Activated CD8-positive, alpha-beta memory T cell treated with anti-CD3 and anti-CD28 coated beads for 24 hours (primary cell): ENCODE results near the gene TMEM219.
"Not testable (repeated sequence)": the region's sequence is repeated elsewhere in the genome, so short reads cannot be mapped to it uniquely, and the experiment has no call there.

ENCODE experiments used
- DNase-seq: peaks from one replicate; pipeline ENCODE4 v3.0.0-alpha.2; 2020

The TMEM219 gene

DNA sequence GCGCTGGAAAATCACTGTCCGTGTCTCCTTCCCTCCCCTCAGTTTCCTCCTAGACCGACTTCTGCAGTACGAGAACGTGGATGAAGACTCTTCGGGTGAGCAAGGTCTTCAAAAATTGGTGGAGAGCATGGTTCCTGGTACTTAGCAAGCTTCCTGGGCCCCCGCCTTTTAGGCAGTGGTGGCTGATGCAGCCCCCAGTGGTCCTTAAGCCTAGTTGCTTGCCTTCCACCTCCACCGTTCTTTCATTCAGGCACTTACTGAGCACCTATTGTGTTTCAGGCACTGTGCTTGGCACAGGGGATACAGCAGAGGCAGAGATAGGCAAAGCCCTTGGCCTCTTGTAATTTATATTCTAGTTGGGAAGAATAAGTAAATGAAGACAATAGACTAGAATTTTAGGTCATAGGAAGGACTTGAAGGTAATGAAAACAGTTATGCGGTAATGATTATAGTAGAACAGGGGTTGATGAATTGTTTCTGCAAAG lies 34.9 kb downstream of the TMEM219 start:
- no peak for DNase-seq

DNA sequence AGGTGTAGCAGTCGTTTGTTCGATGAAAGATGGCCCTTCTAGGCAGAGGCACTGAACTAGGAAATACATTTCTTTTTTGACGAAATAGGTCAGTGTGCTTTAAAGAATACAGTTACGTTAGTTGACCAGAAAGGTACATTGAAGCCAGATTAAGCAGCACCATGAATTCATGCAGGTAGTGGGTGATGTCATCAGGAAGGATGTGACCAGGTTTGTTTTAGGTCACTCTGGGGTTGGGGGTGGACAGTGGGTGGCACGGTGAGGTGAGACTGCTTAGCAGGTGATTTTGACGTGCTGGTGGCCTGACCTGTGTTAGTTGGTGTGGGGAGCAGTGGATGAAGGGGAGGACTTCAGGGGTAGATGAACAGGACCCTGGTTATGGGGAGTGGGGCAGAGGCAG lies 37.7 kb downstream of the TMEM219 start:
- DNase-seq: no peak

DNA sequence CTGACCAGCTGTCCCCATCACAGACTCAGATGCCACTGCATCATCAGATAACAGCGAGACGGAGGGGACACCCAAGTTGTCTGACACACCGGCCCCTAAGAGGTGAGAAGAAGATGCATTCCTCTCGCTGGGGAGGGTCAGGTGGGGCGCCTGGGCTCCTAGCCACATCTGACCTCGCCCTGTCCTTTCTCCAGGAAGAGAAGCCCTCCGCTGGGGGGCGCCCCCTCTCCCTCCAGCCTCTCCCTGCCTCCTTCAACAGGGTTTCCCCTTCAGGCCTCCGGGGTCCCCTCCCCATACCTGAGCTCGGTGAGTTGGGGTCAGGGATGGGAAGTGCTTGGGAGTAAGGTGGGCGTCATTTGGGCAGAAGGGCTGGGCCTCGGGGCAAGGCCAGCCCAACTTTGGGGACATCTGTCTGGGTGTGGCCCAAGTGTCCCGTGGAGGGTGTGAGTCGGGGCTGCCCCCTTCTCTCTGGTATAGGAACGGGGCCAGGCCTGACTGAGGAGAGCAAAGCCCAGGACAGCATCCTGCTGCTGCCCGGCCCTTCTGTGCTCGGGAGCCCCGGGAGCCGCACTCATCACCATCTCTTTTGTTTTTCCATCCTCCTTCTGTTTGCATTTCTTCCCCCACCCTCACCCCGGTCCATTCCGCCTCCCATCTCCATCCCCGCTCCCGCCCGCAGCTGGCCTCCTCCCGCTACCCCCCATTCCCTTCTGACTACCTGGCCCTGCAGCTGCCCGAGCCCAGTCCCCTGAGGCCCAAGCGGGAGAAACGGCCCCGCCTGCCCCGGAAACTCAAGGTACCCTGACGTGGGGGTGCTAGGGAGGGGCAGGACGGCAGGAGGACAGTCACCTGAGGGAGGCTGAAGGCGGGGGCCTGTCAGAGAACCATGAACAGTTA lies 39.1 kb downstream of the TMEM219 start:
- DNase-seq: no peak

DNA sequence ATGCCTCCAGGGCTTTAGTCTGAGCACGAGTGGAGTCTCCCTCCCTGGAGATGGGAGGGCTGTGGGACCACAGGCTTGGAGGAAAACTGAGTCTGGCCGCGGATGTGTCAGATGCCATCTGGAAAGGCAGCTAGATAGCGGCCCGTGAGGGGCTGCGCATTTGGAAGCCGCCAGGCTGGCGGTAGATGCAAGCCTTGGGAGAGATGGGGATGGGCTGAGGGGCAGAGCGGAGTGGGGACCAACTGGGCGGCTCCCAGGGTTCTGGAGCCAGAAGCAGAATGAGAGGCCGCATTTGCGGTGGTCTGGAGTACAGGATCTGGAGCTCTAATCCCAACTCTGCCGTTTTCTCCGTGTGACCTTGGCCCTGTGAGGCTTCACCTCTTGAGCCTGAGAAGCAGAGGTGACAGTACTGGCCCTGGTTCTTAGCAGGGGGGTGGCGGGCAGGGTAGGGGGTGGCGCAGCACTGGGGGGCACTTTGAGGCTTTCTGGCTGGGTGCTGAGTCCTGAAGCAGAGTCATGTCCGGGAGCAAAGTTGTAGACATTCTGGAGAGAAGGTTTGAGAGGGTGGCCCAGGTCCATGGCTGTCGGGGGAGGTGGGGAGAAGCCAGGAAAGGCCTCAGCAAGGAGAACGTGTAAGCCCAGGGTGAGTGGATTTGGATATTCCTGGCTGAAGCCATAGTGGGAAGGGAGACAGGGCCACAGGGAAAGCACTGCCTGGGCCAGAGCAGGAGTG lies 40.9 kb downstream of the TMEM219 start:
- no peak for DNase-seq

DNA sequence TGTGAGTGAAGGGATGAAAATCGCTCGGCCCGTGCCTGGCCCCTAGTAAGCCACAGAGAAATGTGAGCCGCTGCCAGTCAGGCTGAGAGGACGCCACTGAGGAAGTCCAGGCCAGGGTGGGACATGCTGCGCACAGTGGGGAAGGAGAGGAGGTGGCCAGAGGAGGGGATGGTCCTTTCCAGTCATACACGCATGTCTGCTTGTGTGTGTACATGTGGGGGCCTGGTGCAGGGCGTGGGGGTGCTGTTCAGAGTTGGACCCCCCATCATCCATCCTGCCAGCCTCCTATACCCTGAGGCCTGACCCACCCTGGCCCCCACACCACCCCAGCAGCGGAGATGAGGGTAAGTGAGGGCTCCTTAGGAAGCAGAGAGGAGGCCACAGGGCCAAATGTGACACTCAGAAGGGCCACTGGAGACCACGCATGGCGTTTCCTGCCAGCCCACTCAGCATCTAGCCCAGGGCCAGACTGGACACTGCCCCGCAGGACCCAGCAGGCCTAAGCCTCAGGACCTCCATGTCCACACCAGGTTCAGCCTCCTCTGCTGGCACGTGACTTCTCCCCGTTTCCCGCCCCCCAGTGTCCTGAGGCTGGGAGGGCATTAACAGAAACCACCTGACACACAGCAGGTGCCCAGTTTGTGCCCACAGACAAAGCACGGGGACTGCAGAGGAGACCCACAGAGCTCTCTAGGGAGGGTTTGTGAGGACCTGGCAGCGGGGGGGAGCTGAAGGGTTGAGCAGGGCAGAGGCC lies 42.0 kb downstream of the TMEM219 start:
- DNase-seq: no peak

DNA sequence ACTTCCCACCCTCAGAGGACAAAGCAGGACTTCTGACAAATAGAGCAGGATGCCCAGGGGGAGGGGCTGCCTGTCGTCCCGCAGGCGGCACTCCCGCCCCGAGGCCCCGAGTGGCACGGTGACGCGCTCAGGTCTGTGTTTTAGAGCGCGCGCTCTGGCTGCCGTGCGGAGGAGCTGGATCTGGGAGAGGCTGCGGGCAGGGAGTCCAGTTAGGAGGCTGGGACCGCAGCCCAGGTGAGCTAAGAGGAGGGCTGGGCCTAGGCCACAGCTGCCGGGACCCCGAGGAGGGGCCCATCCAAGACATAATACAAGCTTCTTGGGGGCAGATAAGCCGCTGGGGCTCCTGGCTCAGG lies 42.5 kb downstream of the TMEM219 start:
- no peak for DNase-seq

DNA sequence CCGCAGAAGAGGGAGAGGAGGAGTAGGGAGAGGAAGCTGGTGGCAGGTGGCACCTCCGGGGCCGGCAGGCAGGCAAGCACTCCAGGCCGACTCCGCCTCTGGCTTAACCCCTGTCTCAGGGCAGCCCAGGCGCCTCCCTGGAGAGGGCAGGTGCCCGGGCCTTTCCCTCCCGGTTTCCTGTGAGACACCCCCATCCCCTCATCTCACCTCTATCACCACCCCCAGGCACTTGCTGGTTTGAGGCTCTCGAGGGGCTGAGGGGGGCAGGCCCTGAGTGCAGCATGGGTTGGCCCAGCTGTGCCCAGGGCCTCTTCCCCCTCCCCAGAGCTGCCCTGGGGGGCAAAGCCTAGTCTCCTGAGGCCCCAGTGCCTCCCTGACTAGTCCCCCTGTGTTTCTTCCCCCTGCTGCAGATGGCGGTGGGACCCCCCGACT lies 42.9 kb downstream of the TMEM219 start:
- DNase-seq: no peak

DNA sequence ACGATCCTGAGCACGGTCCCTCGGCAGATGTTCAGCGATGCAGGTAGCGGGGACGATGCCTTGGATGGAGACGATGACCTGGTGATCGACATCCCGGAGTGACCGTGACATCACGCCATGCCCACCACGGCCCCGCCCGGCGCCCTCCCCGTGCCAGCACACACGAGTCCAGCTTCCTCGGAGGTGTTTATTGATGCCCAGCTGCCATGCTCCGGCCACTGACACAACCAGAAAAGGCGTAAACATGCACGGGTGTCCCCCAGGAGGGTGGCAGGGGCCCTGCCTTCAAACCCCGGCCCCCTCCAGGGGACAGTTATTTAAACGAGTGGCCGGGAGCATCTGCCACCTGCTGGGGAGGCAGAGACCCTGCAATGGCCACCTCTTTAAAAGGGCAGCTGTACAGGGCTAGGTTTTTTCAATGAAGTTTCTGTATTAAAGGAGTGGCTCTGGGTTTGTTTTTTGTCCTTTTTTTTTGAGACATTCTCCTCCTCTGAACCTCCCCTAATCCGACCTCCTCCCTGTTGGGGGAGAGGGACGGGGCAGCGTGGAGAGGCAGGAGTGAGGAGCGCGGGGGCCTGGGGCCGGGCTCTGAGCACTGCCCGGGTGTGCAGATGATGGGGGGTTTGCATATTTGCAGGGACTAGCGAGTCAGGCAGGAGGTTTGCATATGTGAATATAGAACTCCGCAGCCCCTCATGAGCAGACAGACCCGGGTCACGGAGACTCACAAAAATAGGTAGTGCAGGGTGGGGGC lies 43.6 kb downstream of the TMEM219 start:
- no peak for DNase-seq

DNA sequence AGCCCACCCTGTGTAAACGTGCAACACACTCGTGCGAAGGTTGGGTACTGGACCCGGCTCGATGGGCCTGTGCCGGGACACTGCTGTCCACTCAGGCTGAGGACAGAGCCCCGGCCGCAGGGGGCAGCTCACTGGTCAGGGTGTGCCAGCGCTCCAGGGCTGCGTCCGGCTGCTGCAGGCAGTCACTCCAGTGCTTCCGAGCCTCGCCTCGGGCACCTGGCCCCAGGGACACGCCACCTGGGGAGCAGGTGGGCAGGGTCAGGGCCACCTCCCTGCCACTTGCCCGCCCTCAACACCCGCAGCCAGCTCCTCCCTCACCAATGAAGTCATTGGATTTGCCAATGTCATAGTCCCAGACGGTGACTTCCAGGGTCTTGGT lies 44.2 kb downstream of the TMEM219 start:
- no peak for DNase-seq

DNA sequence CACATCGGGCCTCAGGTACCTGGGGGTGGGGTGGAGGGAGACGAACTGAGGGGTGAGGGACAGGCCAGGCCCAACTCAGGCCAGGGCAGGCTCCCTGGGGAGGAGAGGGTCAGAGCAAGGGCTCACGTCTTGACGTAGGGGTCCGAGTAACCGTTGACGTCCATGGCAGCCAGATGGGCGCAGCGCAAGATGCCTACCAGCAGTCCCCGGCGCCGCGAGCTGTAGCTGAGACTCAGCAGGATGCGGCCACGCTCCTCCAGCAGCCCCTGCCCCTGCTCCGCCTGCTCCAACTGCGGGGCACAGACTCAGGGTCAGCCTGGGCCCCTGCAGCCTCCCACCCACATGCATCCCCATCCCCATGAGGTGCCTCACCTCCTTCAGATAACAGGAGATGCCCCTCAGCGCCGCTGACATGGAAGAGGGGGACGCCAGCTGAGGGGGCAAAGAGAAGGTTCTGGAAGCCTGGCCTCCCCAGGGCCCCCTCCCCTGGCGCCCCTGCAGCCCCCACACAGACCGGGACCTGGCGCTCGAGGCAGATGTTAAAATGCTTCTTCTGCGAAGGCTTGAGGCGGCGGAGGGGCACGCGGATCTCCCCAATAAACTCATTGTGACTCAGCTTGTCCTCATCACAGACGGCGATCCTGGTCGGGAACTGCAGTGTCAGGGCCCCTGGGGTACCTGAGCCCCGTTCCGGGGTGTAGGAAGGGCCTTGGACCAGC lies 44.9 kb downstream of the TMEM219 start:
- DNase-seq: no peak

DNA sequence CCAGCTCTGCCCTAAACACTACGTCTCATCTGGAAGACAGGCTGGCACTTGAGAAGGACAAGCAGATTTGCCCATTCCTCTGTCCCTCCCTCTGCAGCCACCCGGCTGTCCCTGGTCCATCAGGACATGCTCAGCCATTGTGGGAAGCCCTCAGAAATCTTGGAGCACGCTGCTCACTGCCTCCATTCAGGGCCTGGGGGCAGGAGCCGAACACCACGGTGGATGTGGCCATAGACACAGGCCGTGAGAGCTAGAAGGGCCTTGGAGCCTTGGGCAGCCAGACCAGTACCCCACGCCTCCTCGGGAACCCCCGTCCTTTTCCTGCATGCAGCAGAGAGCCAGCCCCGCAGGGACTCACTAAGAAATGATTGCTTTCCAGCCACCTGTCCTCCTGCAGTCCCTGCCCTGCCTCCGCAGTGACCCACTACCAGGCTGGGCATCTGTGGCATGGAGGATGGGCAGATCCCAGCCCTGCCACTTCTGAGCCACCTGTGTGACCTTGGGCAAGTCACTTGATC lies 45.6 kb downstream of the TMEM219 start:
- no peak for DNase-seq

DNA sequence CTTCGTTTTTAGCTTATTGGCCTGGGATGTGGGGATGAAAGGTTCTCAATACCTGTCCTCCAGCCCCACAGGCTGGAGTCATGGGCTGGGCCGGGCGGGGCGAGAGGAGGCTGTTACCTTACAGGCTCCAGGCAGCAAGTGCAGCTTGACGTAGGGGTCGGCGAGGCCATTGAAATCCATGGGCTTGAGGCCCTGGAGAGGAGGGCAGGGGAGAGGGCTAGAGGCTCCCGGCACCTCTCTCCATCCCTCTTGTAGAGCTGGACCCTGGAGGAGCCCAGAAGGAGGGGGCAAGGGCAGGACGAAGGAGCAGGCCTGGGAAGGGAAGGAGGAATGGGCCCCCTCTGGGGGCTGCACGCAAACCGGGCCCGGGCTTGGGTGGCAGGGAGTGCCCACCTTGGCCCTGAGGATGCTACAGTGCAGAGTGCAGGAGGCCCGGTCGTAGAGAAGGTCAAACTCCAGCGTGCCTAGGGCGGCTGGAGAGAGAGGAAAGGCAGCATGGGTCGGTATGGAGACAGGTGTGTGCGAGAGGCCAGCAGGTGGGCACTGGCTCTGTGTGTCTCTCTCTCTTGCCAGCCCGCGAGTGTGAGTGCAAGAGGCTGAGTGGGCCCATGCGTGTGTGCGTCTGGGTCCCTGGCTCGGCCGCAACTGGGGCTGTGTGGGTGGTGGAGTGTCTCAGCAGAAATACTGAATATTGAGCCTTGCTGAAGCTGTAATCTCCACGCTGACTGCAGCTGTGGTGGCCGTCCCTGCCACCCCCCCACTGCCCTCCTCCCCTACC lies 47.4 kb downstream of the TMEM219 start:
- no peak for DNase-seq

DNA sequence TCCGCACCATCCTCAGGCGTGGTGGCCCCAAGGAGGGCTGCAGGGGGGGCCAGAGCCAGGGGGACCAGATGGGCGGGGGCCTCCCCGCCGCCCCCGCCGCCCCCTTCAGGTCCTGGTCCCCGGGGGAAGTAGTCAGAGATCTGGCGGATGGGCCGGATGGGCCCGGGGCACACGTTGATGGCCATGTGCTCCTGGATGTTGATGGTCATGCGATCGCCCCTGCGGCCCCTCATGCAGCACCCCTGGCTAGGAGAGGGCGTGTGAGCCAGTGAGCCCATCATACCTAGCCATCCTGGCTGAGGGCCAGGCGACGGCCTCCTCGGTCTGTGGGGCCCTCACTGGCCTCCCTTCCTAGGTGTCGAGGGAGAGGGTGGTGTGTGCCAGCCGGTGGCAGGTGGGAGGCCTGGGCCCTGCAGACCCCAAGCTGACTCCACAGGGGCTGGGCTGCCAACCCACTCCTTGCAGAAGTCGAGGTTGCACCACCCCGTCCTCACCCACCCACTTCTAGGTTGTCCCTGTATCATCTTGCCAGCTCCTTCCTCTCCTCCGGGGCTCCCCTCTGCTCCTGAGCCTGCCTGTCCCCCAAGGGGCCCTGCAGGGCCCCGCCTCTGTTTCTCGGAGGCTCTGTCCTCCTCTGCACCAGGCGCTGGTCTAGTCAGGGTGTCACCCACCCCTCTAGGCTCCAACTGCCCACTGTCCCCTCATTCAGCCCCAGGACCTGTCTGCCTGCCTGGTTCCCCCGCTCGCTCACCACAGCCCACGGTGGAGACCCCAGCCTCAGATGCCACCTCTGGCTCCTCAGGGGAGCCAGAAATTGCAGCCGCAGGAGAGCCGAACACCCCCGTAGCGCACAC lies 48.3 kb downstream of the TMEM219 start:
- no peak for DNase-seq

DNA sequence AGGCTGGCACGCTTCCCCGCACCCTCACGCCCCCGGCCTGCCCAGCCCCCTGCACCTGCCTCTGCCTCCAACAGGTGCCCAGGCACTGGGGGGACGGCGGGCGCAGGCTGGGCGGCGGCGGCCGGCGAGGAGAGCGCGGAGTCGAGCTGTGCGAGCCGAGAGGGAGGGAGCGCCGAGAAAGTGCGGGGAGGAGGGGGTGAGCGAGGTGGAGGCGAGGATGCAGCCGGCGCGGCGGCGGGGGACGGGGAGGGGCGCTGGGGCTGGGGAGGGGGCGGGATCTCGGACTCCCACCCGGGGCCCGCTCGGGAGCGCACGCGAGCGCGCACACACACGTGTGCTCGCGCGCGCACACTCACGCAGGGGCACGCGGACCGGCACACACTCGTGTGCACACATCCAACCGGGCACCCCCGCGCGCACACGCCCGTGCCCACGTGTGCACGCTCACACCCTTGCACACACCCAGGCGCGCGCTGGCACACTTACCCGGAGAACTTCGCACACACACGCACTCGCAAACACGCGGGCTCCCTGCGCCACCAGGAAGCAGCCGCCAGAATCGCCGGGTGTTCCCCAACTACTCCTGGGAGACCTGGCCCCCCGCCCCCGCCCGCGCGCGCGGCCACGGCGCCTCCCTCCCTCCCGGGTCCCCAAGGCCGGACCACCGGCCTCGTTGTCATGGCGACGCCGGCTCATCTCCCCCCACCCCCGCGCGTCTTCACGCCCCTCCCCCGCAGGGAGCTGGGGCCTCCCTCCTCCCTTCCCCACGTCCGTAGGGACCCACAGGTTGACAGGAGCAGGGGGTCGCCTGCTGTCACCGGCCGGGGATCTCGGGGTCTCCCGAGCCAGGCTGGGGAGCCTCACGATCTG lies 49.2 kb downstream of the TMEM219 start, which contains the start of gene DOC2A:
Gene DOC2A (minus strand): TSS at position 184 of the 870 bp plus-strand sequence. CDS start 805 bp downstream, outside the sequence.
- no peak for DNase-seq

DNA sequence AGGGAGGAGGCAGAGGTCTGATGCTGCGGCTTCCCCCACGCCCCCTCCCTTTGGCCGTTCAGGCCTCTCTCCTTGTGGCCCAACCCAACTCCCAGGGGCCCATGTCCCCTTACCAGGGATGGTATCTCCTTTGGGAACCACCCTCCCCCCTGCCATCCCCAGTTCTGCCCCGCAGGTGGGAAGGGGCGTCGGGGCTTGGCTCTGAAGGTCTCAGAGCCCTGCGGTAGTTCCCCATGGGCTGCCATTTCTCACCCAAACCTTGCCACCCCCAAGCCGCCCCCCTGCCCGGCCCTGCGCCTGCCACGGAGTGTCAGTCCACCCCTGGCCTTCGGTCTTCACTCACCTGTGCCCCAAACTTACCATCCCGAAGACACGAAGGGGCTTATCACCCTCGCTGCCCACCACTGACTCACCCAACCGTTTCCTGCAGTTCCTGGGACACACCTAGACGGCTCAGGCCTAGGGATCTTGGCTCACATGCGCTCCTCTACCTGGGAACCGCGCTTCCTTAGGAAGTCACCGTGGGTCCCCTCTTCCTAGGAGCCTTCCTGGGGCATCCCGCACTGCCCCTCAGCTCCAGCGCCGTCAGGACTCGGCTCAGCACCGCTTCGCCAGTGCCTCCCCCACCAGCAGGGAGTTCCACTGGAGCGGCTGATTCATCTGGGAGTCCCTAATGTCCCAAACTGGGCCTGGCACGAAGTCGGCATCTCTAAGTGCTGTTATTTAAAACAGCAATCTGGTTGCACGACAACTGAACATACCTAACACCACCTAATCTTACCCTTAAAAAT lies 50.0 kb downstream of the TMEM219 start:
- DNase-seq: no peak

DNA sequence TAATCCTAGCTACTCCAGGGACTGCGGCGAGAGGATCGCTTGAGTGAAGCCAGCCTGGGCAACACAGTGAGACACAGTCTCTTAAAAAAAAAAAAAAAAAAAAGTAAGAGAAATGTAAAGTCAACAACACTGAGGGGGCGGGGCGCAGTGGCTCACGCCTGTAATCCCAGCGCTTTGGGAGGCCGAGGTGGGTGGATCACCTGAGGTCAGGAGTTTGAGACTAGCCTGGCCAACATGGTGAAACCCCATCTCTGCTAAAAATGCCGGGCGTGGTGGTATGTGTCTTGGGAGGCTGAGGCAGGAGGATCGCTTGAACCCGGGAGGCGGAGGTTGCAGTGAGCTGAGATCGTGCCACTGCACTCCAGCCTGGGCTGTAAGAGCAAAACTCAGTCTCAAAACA lies 50.7 kb downstream of the TMEM219 start:
- DNase-seq: not testable (repeated sequence)

DNA sequence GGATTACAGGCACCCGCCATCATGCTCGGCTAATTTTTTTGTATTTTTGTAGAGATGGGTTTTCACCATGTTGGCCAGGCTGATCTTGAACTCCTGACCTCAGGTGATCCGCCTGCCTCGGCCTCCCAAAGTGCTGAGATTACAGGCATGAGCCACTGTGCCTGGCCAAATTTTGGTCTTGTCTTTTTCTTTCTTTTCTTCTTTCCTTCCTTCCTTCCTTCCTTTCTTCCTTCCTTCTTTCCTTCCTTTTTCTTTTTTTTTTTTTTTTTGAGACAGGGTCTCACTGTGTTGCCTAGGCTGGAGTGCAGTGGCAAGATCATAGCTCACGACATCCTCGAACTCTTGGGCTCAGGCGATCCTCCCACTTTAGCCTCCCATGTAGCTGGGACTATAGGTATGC lies 53.6 kb downstream of the TMEM219 start:
- DNase-seq: not testable (repeated sequence)
